Lung (tissue), 12 donors: ENCODE results near the gene ABCG4. TPM values are rescaled to one million over a fixed set of nuclear protein-coding genes. Genes with fewer than 3 reads are reported as not detected.

Experiments used
- ATAC-seq: fragments of 200-7000 bp; cut with Tn5 transposase; one replicate; pipeline ENCODE4 v1.9.1; 2020; ENCODE audit warnings: moderate number of reproducible peaks; ENCODE audit not compliant: insufficient read depth, low FRiP score
- DNase-seq, 3 donors: peaks; one replicate each; pipeline ENCODE4 v3.0.0-alpha.2; 2013 to 2017
- H3K27ac ChIP-seq, 2 donors: one replicate each; pipeline ENCODE4 v1.5.1; 2013; ENCODE audit warnings: mild to moderate bottlenecking in 2 of 2, moderate library complexity in 2 of 2, control low read depth in 1 of 2, inconsistent platforms in 1 of 2, low read depth in 1 of 2, low read length in 1 of 2
- H3K27me3 ChIP-seq, 3 donors: one replicate each; pipeline ENCODE4 v1.5.1; 2013; ENCODE audit warnings: low read length in 2 of 3; ENCODE audit not compliant: control insufficient read depth in 3 of 3, insufficient read depth in 3 of 3
- H3K36me3 ChIP-seq, 4 donors: one replicate each; pipeline ENCODE4 v1.5.1; 2013; ENCODE audit warnings: low read length in 4 of 4, mild to moderate bottlenecking in 1 of 4, moderate library complexity in 1 of 4; ENCODE audit not compliant: control insufficient read depth in 4 of 4, insufficient read depth in 4 of 4
- H3K4me1 ChIP-seq, 5 donors: one replicate each; pipeline ENCODE4 v1.5.1; 2013; ENCODE audit warnings: low read length in 5 of 5, mild to moderate bottlenecking in 2 of 5, moderate library complexity in 1 of 5; ENCODE audit not compliant: control insufficient read depth in 5 of 5, insufficient read depth in 5 of 5
- H3K4me3 ChIP-seq: one replicate; pipeline ENCODE4 v1.5.1; 2013; ENCODE audit warnings: mild to moderate bottlenecking, control low read depth, moderate library complexity
- H3K9ac ChIP-seq, 2 donors: one replicate each; pipeline ENCODE4 v1.5.1; 2013; ENCODE audit warnings: low read length in 2 of 2, control low read depth in 1 of 2; ENCODE audit not compliant: insufficient read depth in 1 of 2
- H3K9me3 ChIP-seq, 4 donors: one replicate each; pipeline ENCODE4 v1.5.1; 2013; ENCODE audit warnings: low read length in 3 of 4, mild to moderate bottlenecking in 1 of 4, moderate library complexity in 1 of 4; ENCODE audit not compliant: control insufficient read depth in 4 of 4, insufficient read depth in 3 of 4
- CTCF ChIP-seq: IDR thresholded peaks from 2 replicates; pipeline ENCODE4 v1.5.1; 2012; ENCODE audit warnings: mild to moderate bottlenecking; ENCODE audit errors: control extremely low read depth, extremely low read depth
- WGBS, 2 donors: extraction: QIAGEN DNeasy Blood & Tissue Kit; methylation state at CpG; one replicate each; pipeline ENCODE4 v1.1.7; 2013; 5-methylcytosine and 5-hydroxymethylcytosine counted together
- polyA plus RNA-seq, 2 donors: library from polyadenylated mRNA; stranded (reverse); fragments of 200-250 nt; gene quantifications; one replicate each; pipeline ENCODE4 v1.2.1, GENCODE V29; 2013
- total RNA-seq, 2 donors: library from RNA; depleted of rRNA in 1 of 2; stranded (reverse); fragments of >200 nt in 1 of 2; gene quantifications; one replicate each; pipeline ENCODE4 v1.2.1, GENCODE V29; 2014 to 2021
- donor health status: control.
- donor health status: control.
- donor health status: Bipolar disorder and iron deficiency.
- donor health status: healthy.
- donor health status: DM: yes; HTN: yes; CAD: no.

The ABCG4 gene
- total and polyA plus RNA-seq, 4 donors = 0.03 to 0.28 (median 0.10) TPM; not detected in 1

- TF ChIP-seq CTCF = no peak
- Histone ChIP-seq H3K27me3 (no peaks in the 10 kb centered on the region), H3K36me3 (peaks cover 0 to 14% (median 6%) of the 10 kb centered on the region in 4 donors), H3K9me3 (no peaks in the 10 kb centered on the region), H3K4me1 (peaks cover 0 to 8% (median 0%) of the 10 kb centered on the region in 5 donors), H3K4me3 (no peak overlapping the region), H3K9ac (no peak overlapping the region), H3K27ac (no peak overlapping the region)
- no peak for ATAC-seq
- no peak for DNase-seq
- 66 to 85% methylated on average over 2 of the region's 2 CpGs for WGBS, 2 donors
Measured at GRCh38 chr11:119172513-119172912, 23.7 kb downstream of the ABCG4 start.

GRCh38 chr11:119173453-119173852 is 24.6 kb downstream of the ABCG4 start:
- Histone ChIP-seq H3K27ac (no peak overlapping the region), H3K4me1 (peaks cover 0 to 8% (median 0%) of the 10 kb centered on the region in 5 donors), H3K4me3 (no peak overlapping the region), H3K36me3 (peaks cover 0 to 18% (median 6%) of the 10 kb centered on the region in 4 donors), H3K9me3 (no peaks in the 10 kb centered on the region), H3K9ac (no peak overlapping the region), H3K27me3 (no peaks in the 10 kb centered on the region)
- 93 to 97% methylated on average over 21 of the region's 21 CpGs for WGBS, 2 donors
- ATAC-seq (no peak), DNase-seq (no peak)
- no peak for TF ChIP-seq CTCF

- H3K36me3 ChIP-seq = peaks cover 0 to 24% (median 12%) of the 10 kb centered on the region in 4 donors
- ATAC-seq (no peak), DNase-seq (no peak)
- H3K4me3 ChIP-seq = no peak overlapping the region
- 77 to 85% methylated on average over 6 of the region's 6 CpGs for WGBS, 2 donors
- TF ChIP-seq CTCF = no peak
- no peaks in the 10 kb centered on the region for H3K4me1 ChIP-seq
- no peak overlapping the region for H3K27ac ChIP-seq
- no peak overlapping the region for H3K9ac ChIP-seq
- H3K9me3 ChIP-seq = no peaks in the 10 kb centered on the region
- H3K27me3 ChIP-seq = no peaks in the 10 kb centered on the region
Measured at GRCh38 chr11:119175493-119176077, 26.7 kb downstream of the ABCG4 start.
